ENCODE measurements around the gene VEGFA.

- no peak for TF ChIP-seq CTCF (IDR thresholded peaks at IDR 0.05; ENCODE audit: poor library complexity, severe bottlenecking)
- TF ChIP-seq EZH2 (IDR thresholded peaks at IDR 0.05; ENCODE audit: borderline replicate concordance, insufficient read depth, low read length, poor library complexity, severe bottlenecking): no peak
- TF ChIP-seq POLR2AphosphoS5 (IDR thresholded peaks at IDR 0.05): no peak
- no peak for TF ChIP-seq EP300 (conservative IDR thresholded peaks at IDR 0.05; ENCODE audit: poor library complexity, severe bottlenecking)
These were observed 28.9 kb downstream of the VEGFA start for GRCh38 chr6:43798688-43799444.

All from neural cell (in vitro differentiated cells).